Esophagus squamous epithelium (tissue), 5 donors: ENCODE data around the gene KCNJ2. TPM values are rescaled to one million over a fixed set of nuclear protein-coding genes. Genes with fewer than 3 reads are reported as not detected.

ENCODE experiments used
- DNase-seq: peaks from one replicate; lab custom pipeline; 2025; lab: John Stamatoyannopoulos, UW
- H3K27ac ChIP-seq, 4 donors: fragments of 200-600 bp; sonication (generic); one replicate each; pipeline ENCODE4 v1.5.1; 2016 to 2019; ENCODE audit warnings: mild to moderate bottlenecking in 1 of 4
- H3K27me3 ChIP-seq, 4 donors: fragments of 200-600 bp; sonication (generic); 1 replicate in 3 of 4; 2 replicates in 1 of 4; pipeline versions ENCODE4 v1.5.1 to v1.6.0; 2017 to 2021; ENCODE audit warnings: antibody characterized with exemption in 1 of 4
- H3K36me3 ChIP-seq, 3 donors: fragments of 200-600 bp; sonication (generic); one replicate each; pipeline ENCODE4 v1.5.1; 2016 to 2019
- H3K4me1 ChIP-seq, 3 donors: fragments of 200-600 bp; sonication (generic); one replicate each; pipeline ENCODE4 v1.5.1; 2017 to 2019
- H3K4me3 ChIP-seq, 4 donors: fragments of 200-600 bp; sonication (generic); 1 replicate in 3 of 4; 2 replicates in 1 of 4; pipeline ENCODE4 v1.5.1; 2016 to 2019; ENCODE audit warnings: mild to moderate bottlenecking in 2 of 4, moderate library complexity in 1 of 4
- H3K9me3 ChIP-seq, 3 donors: fragments of 200-600 bp; sonication (generic); one replicate each; pipeline ENCODE4 v1.5.1; 2016 to 2019
- POLR2A ChIP-seq, 4 donors: fragments of 450-650 bp; IDR thresholded peaks; one replicate each; pipeline ENCODE4 v1.6.1; 2017; ENCODE audit warnings: antibody characterized with exemption in 4 of 4, mild to moderate bottlenecking in 4 of 4, moderate library complexity in 3 of 4
- WGBS, 2 donors: methylation state at CpG; one replicate each; pipeline ENCODE4 v1.1.5; 2018; 5-methylcytosine and 5-hydroxymethylcytosine counted together
- intact Hi-C: fragments of 100-400 bp; cut with DNase I; formaldehyde crosslinking; loops from one replicate; pipeline ENCODE4 v1.15.0; 2022
- total RNA-seq, 4 donors: library from RNA; depleted of rRNA; stranded (reverse); fragments of >200 nt; gene quantifications; one replicate each; pipeline ENCODE4 v1.1.0, GENCODE V29; 2016
- TF ChIP-seq, protein P1 (sequence below), 6 experiments: fragments of 450-650 bp in 4 of 6; fragments of 200-600 bp in 2 of 6; sonication (generic) in 2 of 6; IDR thresholded peaks; one replicate each; pipeline ENCODE4 v1.5.1; 2016 to 2019; ENCODE audit warnings: antibody characterized with exemption in 6 of 6, mild to moderate bottlenecking in 4 of 6, moderate library complexity in 4 of 6
- donor health status: DM: yes; HTN: yes; CAD: no.

Gene KCNJ2
- total RNA-seq, 4 donors from 2014 or later, result 4.8 to 13.5 (median 8.0) TPM

DNA sequence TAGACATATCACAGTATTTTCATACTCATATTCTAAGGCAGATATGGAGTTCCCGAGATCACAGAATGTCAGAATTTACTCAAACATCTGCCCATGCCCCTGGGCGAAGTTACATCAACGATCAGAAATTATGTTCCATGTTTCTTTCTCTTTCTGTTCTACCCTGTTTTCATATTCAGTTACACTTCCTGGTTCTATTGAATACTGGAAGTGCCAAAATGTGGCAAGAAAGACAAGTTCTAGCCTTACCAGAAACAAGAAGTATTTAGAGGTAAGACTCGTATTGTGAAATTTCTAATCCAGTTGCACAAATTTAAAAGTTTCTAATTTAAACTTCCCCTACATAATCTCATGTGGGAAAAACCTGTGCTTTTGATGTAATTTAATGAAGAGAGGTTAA lies 36.1 kb downstream of the KCNJ2 start:
- Histone ChIP-seq H3K4me3 (peak overlapping the region in 1 of 4 donors; percentile 12), H3K36me3 (no peaks in the 10 kb centered on the region), H3K27me3 (no peaks in the 10 kb centered on the region), H3K4me1 (peaks cover 0 to 35% (median 0%) of the 10 kb centered on the region in 3 donors), H3K9me3 (no peaks in the 10 kb centered on the region), H3K27ac (peak overlapping the region; percentile 31 to 58 (median 40))
- TF ChIP-seq, protein P1, sequence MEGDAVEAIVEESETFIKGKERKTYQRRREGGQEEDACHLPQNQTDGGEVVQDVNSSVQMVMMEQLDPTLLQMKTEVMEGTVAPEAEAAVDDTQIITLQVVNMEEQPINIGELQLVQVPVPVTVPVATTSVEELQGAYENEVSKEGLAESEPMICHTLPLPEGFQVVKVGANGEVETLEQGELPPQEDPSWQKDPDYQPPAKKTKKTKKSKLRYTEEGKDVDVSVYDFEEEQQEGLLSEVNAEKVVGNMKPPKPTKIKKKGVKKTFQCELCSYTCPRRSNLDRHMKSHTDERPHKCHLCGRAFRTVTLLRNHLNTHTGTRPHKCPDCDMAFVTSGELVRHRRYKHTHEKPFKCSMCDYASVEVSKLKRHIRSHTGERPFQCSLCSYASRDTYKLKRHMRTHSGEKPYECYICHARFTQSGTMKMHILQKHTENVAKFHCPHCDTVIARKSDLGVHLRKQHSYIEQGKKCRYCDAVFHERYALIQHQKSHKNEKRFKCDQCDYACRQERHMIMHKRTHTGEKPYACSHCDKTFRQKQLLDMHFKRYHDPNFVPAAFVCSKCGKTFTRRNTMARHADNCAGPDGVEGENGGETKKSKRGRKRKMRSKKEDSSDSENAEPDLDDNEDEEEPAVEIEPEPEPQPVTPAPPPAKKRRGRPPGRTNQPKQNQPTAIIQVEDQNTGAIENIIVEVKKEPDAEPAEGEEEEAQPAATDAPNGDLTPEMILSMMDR (IDR thresholded peaks at IDR 0.05), result no peak
- WGBS, 2 donors, result 20 to 30% methylated on average over 4 of the region's 4 CpGs
- no peak for DNase-seq
- intact Hi-C loops, result no loop called here

- 67 to 68% methylated on average over 6 of the region's 6 CpGs for WGBS, 2 donors
- no peak overlapping the region for H3K4me3 ChIP-seq
- peaks cover 0 to 35% (median 0%) of the 10 kb centered on the region in 3 donors for H3K4me1 ChIP-seq
- H3K36me3 ChIP-seq, result no peaks in the 10 kb centered on the region
- DNase-seq, result no peak
- intact Hi-C loops, result no loop called here
- no peaks in the 10 kb centered on the region for H3K27me3 ChIP-seq
- H3K27ac ChIP-seq, result no peak overlapping the region
- no peaks in the 10 kb centered on the region for H3K9me3 ChIP-seq
- TF ChIP-seq, protein P1 (IDR thresholded peaks at IDR 0.05), result no peak
- TF ChIP-seq POLR2A (IDR thresholded peaks at IDR 0.05), result no peak
These were observed 37.2 kb downstream of the KCNJ2 start for GRCh38 chr17:70206361-70207010.

GRCh38 chr17:70207184-70207583 lies 37.9 kb downstream of the KCNJ2 start:
- Histone ChIP-seq H3K27ac (no peak overlapping the region), H3K9me3 (no peaks in the 10 kb centered on the region), H3K36me3 (no peaks in the 10 kb centered on the region), H3K4me3 (no peak overlapping the region), H3K4me1 (peaks cover 0 to 35% (median 0%) of the 10 kb centered on the region in 3 donors), H3K27me3 (no peaks in the 10 kb centered on the region)
- 61 to 78% methylated on average over 1 of the region's 1 CpG for WGBS, 2 donors
- intact Hi-C loops, result no loop called here
- DNase-seq, result no peak
- TF ChIP-seq POLR2A (IDR thresholded peaks at IDR 0.05), result no peak
- TF ChIP-seq, protein P1 (IDR thresholded peaks at IDR 0.05), result no peak

- Histone ChIP-seq H3K4me1 (peaks cover 0 to 35% (median 0%) of the 10 kb centered on the region in 3 donors), H3K27me3 (no peaks in the 10 kb centered on the region), H3K4me3 (no peak overlapping the region), H3K36me3 (no peaks in the 10 kb centered on the region), H3K27ac (no peak overlapping the region), H3K9me3 (no peaks in the 10 kb centered on the region)
- intact Hi-C loops, result no loop called here
- 78 to 79% methylated on average over 7 of the region's 7 CpGs for WGBS, 2 donors
- no peak for TF ChIP-seq POLR2A (IDR thresholded peaks at IDR 0.05)
- TF ChIP-seq, protein P1 (IDR thresholded peaks at IDR 0.05), result no peak
- no peak for DNase-seq
These were observed 38.9 kb downstream of the KCNJ2 start for GRCh38 chr17:70208080-70208794.
